ENCODE results near the gene WIPF3.
A peak's percentile ranks its signal among the peaks of the same experiment; 100 is the strongest.

Gene WIPF3

GRCh38 chr7:29809533-29810155, 3.3 kb downstream of the WIPF3 start:
- DNase-seq (ENCODE audit: low spot score), result no peak

- DNase-seq (ENCODE audit: low spot score), result no peak
Measured at GRCh38 chr7:29810297-29810696, 4.0 kb downstream of the WIPF3 start.

GRCh38 chr7:29810813-29811482, 4.6 kb downstream of the WIPF3 start:
- DNase-seq (ENCODE audit: low spot score), result no peak

- no peak for DNase-seq (ENCODE audit: low spot score)
Measured at GRCh38 chr7:29811586-29811985, 5.3 kb downstream of the WIPF3 start.

GRCh38 chr7:29812185-29812876, 6.0 kb downstream of the WIPF3 start:
- DNase-seq (ENCODE audit: low spot score), result no peak

GRCh38 chr7:29815181-29816105, 9.1 kb downstream of the WIPF3 start:
- DNase-seq (ENCODE audit: low spot score), result no peak

GRCh38 chr7:29818308-29818707, 12.0 kb downstream of the WIPF3 start:
- DNase-seq (ENCODE audit: low spot score), result no peak

GRCh38 chr7:29825775-29826529, 19.6 kb downstream of the WIPF3 start:
- DNase-seq (ENCODE audit: low spot score), result no peak

- DNase-seq (ENCODE audit: low spot score), result no peak
Measured at GRCh38 chr7:29826530-29826822, 20.2 kb downstream of the WIPF3 start.

- DNase-seq (ENCODE audit: low spot score), result no peak
Measured at GRCh38 chr7:29826904-29827303, 20.6 kb downstream of the WIPF3 start.

- no peak for DNase-seq (ENCODE audit: low spot score)
Measured at GRCh38 chr7:29831705-29832104, 25.4 kb downstream of the WIPF3 start.

- DNase-seq (ENCODE audit: low spot score), result no peak
Measured at GRCh38 chr7:29833929-29834328, 27.6 kb downstream of the WIPF3 start.

- no peak for DNase-seq (ENCODE audit: low spot score)
Measured at GRCh38 chr7:29835718-29836117, 29.4 kb downstream of the WIPF3 start.

GRCh38 chr7:29839302-29839701, 33.0 kb downstream of the WIPF3 start:
- DNase-seq (ENCODE audit: low spot score), result peak; percentile 62

GRCh38 chr7:29839921-29840320, 33.6 kb downstream of the WIPF3 start:
- DNase-seq (ENCODE audit: low spot score), result no peak

- no peak for DNase-seq (ENCODE audit: low spot score)
Measured at GRCh38 chr7:29840701-29841100, 34.4 kb downstream of the WIPF3 start.

GRCh38 chr7:29841926-29842701, 35.8 kb downstream of the WIPF3 start:
- no peak for DNase-seq (ENCODE audit: low spot score)

- DNase-seq (ENCODE audit: low spot score), result no peak
Measured at GRCh38 chr7:29843093-29843492, 36.8 kb downstream of the WIPF3 start.

GRCh38 chr7:29843726-29844125, 37.4 kb downstream of the WIPF3 start:
- DNase-seq (ENCODE audit: low spot score), result no peak

GRCh38 chr7:29844559-29844958, 38.3 kb downstream of the WIPF3 start:
- DNase-seq (ENCODE audit: low spot score), result no peak

- DNase-seq (ENCODE audit: low spot score), result no peak
Measured at GRCh38 chr7:29847496-29847895, 41.2 kb downstream of the WIPF3 start.

Data from AG08395 (cell line).